ENCODE data around the gene CCDC190.

DNA sequence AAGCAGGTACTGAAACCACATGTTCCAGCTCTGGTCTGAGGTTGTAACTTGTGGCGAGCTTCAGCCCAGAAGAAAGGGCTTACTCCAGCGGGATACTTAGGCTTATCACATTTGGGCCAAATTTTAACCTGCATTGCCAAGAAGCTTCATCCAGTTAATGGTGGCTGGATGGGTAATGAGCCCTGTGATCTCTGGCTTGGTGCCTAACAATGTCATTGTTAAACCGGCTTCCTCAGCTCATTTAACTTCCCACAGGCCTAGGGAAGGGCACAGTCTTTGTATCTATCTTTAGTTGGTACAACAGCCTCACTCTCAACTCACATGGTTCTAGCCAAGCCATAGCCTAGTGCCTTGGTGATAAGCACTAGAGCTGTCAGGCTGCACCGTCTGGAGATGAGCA is 43.6 kb upstream of the CCDC190 start:
- no peak for TF ChIP-seq EZH2phosphoT487 (IDR thresholded peaks at IDR 0.05; ENCODE audit: insufficient read depth, low read depth)
- no peak for TF ChIP-seq EZH2 (IDR thresholded peaks at IDR 0.05; ENCODE audit: insufficient read depth, poor library complexity, severe bottlenecking)

Measured in GM23248 (cell line).